H1 (cell line): Measurements from ENCODE around the gene TM9SF2. TPM values are rescaled to one million over a fixed set of nuclear protein-coding genes. Genes with fewer than 3 reads are reported as not detected.

ENCODE experiments used
- BRCA1 ChIP-seq: IDR thresholded peaks from 2 replicates; pipeline ENCODE4 v1.6.1; 2012; ENCODE audit warnings: low read depth, low read length, improper control_type of control experiment
- JUN ChIP-seq: IDR thresholded peaks from 2 replicates; pipeline ENCODE4 v1.6.1; 2011; ENCODE audit warnings: low read depth, mild to moderate bottlenecking, improper control_type of control experiment, low read length
- JUND ChIP-seq: IDR thresholded peaks from 2 replicates; pipeline ENCODE4 v1.6.1; 2011; ENCODE audit warnings: mild to moderate bottlenecking, improper control_type of control experiment, low read length
- MAX ChIP-seq: IDR thresholded peaks from 2 replicates; pipeline ENCODE4 v1.6.1; 2012; ENCODE audit warnings: inconsistent platforms
- RAD21 ChIP-seq, 2 experiments: IDR thresholded peaks in 1 of 2; conservative IDR thresholded peaks in 1 of 2; 2 replicates each; pipeline ENCODE4 v1.6.1; 2011; ENCODE audit warnings: low read depth in 2 of 2, low read length in 2 of 2, improper control_type of control experiment in 1 of 2, inconsistent platforms in 1 of 2, mild to moderate bottlenecking in 1 of 2, moderate library complexity in 1 of 2
- SP1 ChIP-seq: IDR thresholded peaks from 2 replicates; pipeline ENCODE4 v1.6.1; 2011; ENCODE audit warnings: low read depth, low read length
- TAF1 ChIP-seq: IDR thresholded peaks from 2 replicates; pipeline ENCODE4 v1.6.1; 2011; ENCODE audit warnings: mild to moderate bottlenecking, low read depth, low read length
- TAF7 ChIP-seq: optimal IDR thresholded peaks from 2 replicates; pipeline ENCODE3; 2011; ENCODE audit warnings: low read depth, mild to moderate bottlenecking, inconsistent platforms, low read length, moderate library complexity, borderline replicate concordance
- TCF12 ChIP-seq: IDR thresholded peaks from 2 replicates; pipeline ENCODE4 v1.6.1; 2011; ENCODE audit warnings: low read depth, mild to moderate bottlenecking, low read length
- TEAD4 ChIP-seq: IDR thresholded peaks from 2 replicates; pipeline ENCODE4 v1.6.1; 2012; ENCODE audit warnings: low read depth, low read length, inconsistent platforms, mixed read lengths
- polyA plus RNA-seq, 7 experiments: library from polyadenylated mRNA; depleted of rRNA in 3 of 7; stranded (reverse) in 5 of 7; unstranded in 2 of 7; fragments of >200 nt in 5 of 7; fragments of 200-250 nt in 2 of 7; gene quantifications; 1 replicate in 5 of 7; 2 replicates in 1 of 7; 4 replicates in 1 of 7; pipeline versions ENCODE4 v1.2.1 to v1.2.3, GENCODE V29; 2011 to 2013; ENCODE audit warnings: missing spikeins in 2 of 7, mixed read lengths in 2 of 7
- total RNA-seq: library from RNA; stranded (reverse); fragmentation: NEBNext Ultra II Directional; extraction: Animal tissue kit (Norgen Biotek cat#: 25700); gene quantifications from 2 replicates; pipeline ENCODE4 v1.2.1, GENCODE V29; 2021
- TF ChIP-seq, protein P1 (sequence below): fragments of 300-600 bp; sonication (generic); IDR thresholded peaks from 2 replicates; pipeline ENCODE4 v1.7.1; 2012; ENCODE audit warnings: low read length, moderate library complexity, mild to moderate bottlenecking, inconsistent platforms; ENCODE audit not compliant: insufficient replicate concordance

TM9SF2 gene
- total and polyA plus RNA-seq, 2 of the 8 experiments (the other 6 are each of a cell fraction or from before 2014, with no cell fraction given), result 68.0 to 101 TPM

GRCh38 chr13:99463646-99464397, 37.5 kb upstream of the TM9SF2 start (continued):
- TF ChIP-seq, protein P1, sequence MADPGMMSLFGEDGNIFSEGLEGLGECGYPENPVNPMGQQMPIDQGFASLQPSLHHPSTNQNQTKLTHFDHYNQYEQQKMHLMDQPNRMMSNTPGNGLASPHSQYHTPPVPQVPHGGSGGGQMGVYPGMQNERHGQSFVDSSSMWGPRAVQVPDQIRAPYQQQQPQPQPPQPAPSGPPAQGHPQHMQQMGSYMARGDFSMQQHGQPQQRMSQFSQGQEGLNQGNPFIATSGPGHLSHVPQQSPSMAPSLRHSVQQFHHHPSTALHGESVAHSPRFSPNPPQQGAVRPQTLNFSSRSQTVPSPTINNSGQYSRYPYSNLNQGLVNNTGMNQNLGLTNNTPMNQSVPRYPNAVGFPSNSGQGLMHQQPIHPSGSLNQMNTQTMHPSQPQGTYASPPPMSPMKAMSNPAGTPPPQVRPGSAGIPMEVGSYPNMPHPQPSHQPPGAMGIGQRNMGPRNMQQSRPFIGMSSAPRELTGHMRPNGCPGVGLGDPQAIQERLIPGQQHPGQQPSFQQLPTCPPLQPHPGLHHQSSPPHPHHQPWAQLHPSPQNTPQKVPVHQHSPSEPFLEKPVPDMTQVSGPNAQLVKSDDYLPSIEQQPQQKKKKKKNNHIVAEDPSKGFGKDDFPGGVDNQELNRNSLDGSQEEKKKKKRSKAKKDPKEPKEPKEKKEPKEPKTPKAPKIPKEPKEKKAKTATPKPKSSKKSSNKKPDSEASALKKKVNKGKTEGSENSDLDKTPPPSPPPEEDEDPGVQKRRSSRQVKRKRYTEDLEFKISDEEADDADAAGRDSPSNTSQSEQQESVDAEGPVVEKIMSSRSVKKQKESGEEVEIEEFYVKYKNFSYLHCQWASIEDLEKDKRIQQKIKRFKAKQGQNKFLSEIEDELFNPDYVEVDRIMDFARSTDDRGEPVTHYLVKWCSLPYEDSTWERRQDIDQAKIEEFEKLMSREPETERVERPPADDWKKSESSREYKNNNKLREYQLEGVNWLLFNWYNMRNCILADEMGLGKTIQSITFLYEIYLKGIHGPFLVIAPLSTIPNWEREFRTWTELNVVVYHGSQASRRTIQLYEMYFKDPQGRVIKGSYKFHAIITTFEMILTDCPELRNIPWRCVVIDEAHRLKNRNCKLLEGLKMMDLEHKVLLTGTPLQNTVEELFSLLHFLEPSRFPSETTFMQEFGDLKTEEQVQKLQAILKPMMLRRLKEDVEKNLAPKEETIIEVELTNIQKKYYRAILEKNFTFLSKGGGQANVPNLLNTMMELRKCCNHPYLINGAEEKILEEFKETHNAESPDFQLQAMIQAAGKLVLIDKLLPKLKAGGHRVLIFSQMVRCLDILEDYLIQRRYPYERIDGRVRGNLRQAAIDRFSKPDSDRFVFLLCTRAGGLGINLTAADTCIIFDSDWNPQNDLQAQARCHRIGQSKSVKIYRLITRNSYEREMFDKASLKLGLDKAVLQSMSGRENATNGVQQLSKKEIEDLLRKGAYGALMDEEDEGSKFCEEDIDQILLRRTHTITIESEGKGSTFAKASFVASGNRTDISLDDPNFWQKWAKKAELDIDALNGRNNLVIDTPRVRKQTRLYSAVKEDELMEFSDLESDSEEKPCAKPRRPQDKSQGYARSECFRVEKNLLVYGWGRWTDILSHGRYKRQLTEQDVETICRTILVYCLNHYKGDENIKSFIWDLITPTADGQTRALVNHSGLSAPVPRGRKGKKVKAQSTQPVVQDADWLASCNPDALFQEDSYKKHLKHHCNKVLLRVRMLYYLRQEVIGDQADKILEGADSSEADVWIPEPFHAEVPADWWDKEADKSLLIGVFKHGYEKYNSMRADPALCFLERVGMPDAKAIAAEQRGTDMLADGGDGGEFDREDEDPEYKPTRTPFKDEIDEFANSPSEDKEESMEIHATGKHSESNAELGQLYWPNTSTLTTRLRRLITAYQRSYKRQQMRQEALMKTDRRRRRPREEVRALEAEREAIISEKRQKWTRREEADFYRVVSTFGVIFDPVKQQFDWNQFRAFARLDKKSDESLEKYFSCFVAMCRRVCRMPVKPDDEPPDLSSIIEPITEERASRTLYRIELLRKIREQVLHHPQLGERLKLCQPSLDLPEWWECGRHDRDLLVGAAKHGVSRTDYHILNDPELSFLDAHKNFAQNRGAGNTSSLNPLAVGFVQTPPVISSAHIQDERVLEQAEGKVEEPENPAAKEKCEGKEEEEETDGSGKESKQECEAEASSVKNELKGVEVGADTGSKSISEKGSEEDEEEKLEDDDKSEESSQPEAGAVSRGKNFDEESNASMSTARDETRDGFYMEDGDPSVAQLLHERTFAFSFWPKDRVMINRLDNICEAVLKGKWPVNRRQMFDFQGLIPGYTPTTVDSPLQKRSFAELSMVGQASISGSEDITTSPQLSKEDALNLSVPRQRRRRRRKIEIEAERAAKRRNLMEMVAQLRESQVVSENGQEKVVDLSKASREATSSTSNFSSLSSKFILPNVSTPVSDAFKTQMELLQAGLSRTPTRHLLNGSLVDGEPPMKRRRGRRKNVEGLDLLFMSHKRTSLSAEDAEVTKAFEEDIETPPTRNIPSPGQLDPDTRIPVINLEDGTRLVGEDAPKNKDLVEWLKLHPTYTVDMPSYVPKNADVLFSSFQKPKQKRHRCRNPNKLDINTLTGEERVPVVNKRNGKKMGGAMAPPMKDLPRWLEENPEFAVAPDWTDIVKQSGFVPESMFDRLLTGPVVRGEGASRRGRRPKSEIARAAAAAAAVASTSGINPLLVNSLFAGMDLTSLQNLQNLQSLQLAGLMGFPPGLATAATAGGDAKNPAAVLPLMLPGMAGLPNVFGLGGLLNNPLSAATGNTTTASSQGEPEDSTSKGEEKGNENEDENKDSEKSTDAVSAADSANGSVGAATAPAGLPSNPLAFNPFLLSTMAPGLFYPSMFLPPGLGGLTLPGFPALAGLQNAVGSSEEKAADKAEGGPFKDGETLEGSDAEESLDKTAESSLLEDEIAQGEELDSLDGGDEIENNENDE, result no peak
- TF ChIP-seq TAF1, result no peak
- no peak for TF ChIP-seq MAX
- no peak for TF ChIP-seq RAD21 (IDR thresholded peaks at IDR 0.05 in 1 of 2, conservative IDR thresholded peaks at IDR 0.05 in 1 of 2; ENCODE audit: low read depth in 2 of 2, low read length in 2 of 2)
- TF ChIP-seq TEAD4, result no peak
- TF ChIP-seq BRCA1, result no peak
- TF ChIP-seq TAF7, result no peak
- TF ChIP-seq SP1, result no peak
- TF ChIP-seq TCF12, result no peak
- TF ChIP-seq JUND, result no peak
- TF ChIP-seq JUN, result no peak
